GM18511 (cell line): ENCODE results near the gene TMCC2.

ENCODE experiments used
- ATAC-seq: cut with Tn5 transposase; IDR thresholded peaks from one replicate; pipeline ENCODE4 v1.9.1; 2021; ENCODE audit warnings: mild to moderate bottlenecking, moderate library complexity; ENCODE audit not compliant: unreplicated experiment

TMCC2 gene

DNA sequence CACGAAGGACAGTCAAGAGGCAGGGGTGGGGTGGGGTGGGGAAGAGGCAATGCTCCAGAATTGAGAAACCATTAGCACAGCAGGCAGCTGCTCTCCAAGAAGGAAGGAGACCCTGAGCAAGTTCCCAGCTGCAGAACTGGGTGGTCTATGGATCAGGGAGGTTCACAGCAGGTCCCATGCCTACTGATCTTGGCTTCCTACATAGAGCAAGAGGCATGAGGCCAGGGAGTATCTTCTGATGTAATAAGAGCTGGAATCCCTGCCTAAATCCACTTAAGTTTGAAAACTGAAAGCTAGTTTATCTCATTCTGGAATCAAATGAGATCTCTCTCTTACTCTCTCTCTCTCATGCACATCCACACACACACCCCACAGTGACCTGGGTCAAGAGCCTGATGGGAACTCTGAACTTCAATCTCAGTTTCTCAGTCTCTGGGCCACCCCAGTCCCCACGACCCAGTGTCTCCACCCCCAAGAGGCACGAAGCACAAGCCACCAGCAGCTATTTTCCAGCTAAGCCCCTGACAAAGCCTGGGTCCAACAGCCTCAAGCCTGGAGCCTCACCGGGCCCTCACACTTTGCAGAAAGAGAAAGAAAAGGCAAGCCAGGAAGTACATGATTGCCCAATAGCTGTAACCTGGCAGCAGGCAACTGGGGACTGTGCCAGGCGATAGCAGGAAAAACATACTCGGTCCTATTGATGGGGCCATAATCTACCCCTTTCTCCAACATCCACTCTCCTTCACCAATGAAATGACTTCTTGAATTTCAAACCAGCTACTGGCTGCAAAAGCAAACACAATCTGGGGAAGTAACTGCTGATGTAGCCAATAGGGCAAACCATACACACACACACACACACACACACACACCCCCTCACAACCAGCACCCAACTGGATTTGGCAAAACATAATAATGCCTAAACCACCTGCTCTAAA lies 91.6 kb downstream of the TMCC2 start:
- ATAC-seq: no peak

DNA sequence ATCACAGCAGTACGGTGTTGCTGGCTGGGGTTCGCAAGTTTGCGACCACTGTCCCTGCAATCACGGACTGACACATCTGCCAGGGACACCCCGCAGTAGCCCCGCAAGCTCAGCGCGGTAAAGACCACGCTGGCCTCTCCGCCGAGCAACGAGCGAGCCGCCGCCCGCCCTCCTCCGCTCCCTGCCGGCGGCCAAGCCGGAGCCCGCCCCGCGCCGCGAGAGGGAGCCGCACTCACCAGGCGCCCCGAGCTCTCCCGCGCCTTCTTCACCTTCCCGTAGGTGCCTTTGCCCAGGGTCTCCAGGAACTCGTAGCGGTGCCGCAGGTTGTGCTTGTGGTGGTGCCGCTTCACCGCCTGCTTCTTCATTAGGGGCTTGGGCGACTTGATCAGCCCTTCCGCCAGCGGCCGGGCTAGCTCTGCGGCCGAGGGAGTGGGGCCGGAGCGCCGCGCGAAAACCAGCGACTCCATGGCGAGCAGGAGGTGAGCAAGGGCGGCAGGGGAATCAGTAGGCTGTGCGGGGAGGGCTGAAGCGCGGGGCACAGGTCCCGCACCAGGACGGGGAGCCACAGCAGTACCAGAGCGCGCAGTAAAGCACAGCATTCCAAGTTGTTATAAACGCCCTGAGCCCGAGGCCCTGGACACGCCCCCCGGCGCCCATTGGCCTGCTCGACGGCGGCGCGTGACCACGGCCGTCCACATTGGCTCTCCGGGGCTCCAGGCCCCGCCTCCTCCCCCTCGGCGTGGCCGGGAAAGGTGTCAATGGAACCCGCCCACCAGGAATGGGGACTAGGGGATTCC lies 93.6 kb downstream of the TMCC2 start, which contains the start of gene NUAK2:
Gene NUAK2 (minus strand): TSS at position 584 of the 797 bp plus-strand sequence. CDS start 117 bp downstream, at position 467.
- no peak for ATAC-seq

DNA sequence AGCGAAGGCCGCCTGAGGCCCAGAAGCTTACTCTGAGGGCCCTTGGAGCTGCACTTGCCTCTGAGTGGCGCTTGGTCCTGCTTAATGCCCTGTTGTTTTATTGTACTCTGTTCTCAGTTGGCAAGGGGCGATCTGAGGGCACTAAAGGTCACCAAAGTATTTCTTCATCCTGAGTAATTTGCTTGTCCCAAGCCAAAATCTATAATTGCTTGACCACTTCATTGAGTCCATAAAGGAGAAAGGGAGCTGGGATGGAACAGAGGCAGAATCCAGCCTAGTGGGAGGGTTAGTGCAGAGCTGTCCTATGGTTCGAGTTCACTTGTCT lies 94.2 kb downstream of the TMCC2 start:
- no peak for ATAC-seq
